A549 (cell line): ENCODE results near the gene HLA-DMA. TPM values are rescaled to one million over a fixed set of nuclear protein-coding genes. Genes with fewer than 3 reads are reported as not detected.

Experiments
- ATAC-seq, 2 experiments: fragments of 200-7000 bp in 1 of 2; fragments of >200 bp in 1 of 2; cut with Nextera tagmentation in 1 of 2; cut with Tn5 transposase in 1 of 2; 3 replicates each; pipeline versions ENCODE4 v1.8.0 to v1.9.1; 2018 to 2020; ENCODE audit warnings: mild to moderate bottlenecking in 1 of 2, moderate library complexity in 1 of 2
- CTCF ChIA-PET: fragments of 300-600 bp; sonication (Branson Sonifier 250); formaldehyde crosslinking; extraction: SDS; loops from one replicate; lab custom pipeline; 2021; ENCODE audit warnings: antibody characterized with exemption, inconsistent platforms; lab: Yijun Ruan, JAX
- POLR2A ChIA-PET: fragments of 350-600 bp; formaldehyde crosslinking; extraction: SDS; loops from one replicate; lab custom pipeline; 2021; ENCODE audit warnings: antibody characterized with exemption, inconsistent platforms; lab: Yijun Ruan, JAX
- DNase-seq, 2 experiments: peaks; one replicate each; pipeline versions ENCODE4 v3.0.0 to v3.0.0-alpha.2; 2011 to 2016; ENCODE audit warnings: low read depth in 1 of 2, low spot score in 1 of 2
- FAIRE-seq: peaks from 2 replicates; lab custom pipeline; 2011; peaks lifted over from hg19 to GRCh38; lab: Jason Lieb, UNC
- H3K27ac ChIP-seq, 2 experiments: fragments of >200 bp; sonication (Bioruptor Twin); formaldehyde crosslinking; 3 replicates each; pipeline ENCODE4 v1.5.1; 2016 to 2017
- H3K4me1 ChIP-seq: fragments of >200 bp; sonication (Bioruptor Twin); formaldehyde crosslinking; 3 replicates; pipeline ENCODE4 v1.6.1; 2016
- H3K4me2 ChIP-seq: fragments of >200 bp; sonication (Bioruptor Twin); formaldehyde crosslinking; 3 replicates; pipeline ENCODE4 v1.6.1; 2016
- H3K4me3 ChIP-seq: fragments of >200 bp; sonication (Bioruptor Twin); formaldehyde crosslinking; 3 replicates; pipeline ENCODE4 v1.5.1; 2016
- H3K9me3 ChIP-seq: fragments of >200 bp; sonication (Bioruptor Twin); formaldehyde crosslinking; 3 replicates; pipeline ENCODE4 v1.6.1; 2016
- ATOH8 ChIP-seq: fragments of 250-450 bp; sonication (Bioruptor Pico); IDR thresholded peaks from 2 replicates; pipeline ENCODE4 v1.5.0; 2020; ENCODE audit warnings: low read depth, mild to moderate bottlenecking, moderate library complexity
- BCL3 ChIP-seq: fragments of >200 bp; sonication (Bioruptor Twin); formaldehyde crosslinking; IDR thresholded peaks from 3 replicates; pipeline ENCODE4 v1.6.1; 2016
- CBX8 ChIP-seq: fragments of 200-600 bp; sonication (generic); IDR thresholded peaks from 2 replicates; pipeline ENCODE4 v1.6.1; 2016
- CEBPB ChIP-seq, 2 experiments: fragments of >200 bp in 1 of 2; sonication (Bioruptor Twin) in 1 of 2; formaldehyde crosslinking in 1 of 2; IDR thresholded peaks; 2 replicates each; pipeline ENCODE4 v1.6.1; 2012 to 2016
- CHD2 ChIP-seq: fragments of 150-350 bp; IDR thresholded peaks from 2 replicates; pipeline ENCODE4 v1.6.1; 2014; ENCODE audit warnings: low read length; ENCODE audit not compliant: partially characterized antibody
- CHD4 ChIP-seq: fragments of 200-600 bp; sonication (generic); IDR thresholded peaks from 2 replicates; pipeline ENCODE4 v1.6.1; 2016; ENCODE audit warnings: antibody characterized with exemption, mild to moderate bottlenecking, borderline replicate concordance
- EP300 ChIP-seq, 2 experiments: fragments of >200 bp; sonication (Bioruptor Twin); formaldehyde crosslinking; IDR thresholded peaks; 2 replicates in 1 of 2; 3 replicates in 1 of 2; pipeline ENCODE4 v1.6.1; 2016 to 2017
- ESRRA ChIP-seq: fragments of 150-350 bp; IDR thresholded peaks from 2 replicates; pipeline ENCODE4 v1.6.1; 2014; ENCODE audit warnings: mild to moderate bottlenecking, low read length, borderline replicate concordance
- FOXS1 ChIP-seq: fragments of 250-450 bp; sonication (Bioruptor Pico); IDR thresholded peaks from 2 replicates; pipeline ENCODE4 v1.5.0; 2020; ENCODE audit warnings: mild to moderate bottlenecking, moderate library complexity
- GATA3 ChIP-seq: IDR thresholded peaks from 2 replicates; pipeline ENCODE4 v1.6.1; 2012; ENCODE audit warnings: borderline replicate concordance
- HDAC2 ChIP-seq: fragments of 200-600 bp; sonication (generic); IDR thresholded peaks from 2 replicates; pipeline ENCODE4 v1.6.1; 2016
- HES2 ChIP-seq: fragments of >200 bp; sonication (Bioruptor Twin); formaldehyde crosslinking; IDR thresholded peaks from 2 replicates; pipeline ENCODE4 v1.6.1; 2016
- HOXB5 ChIP-seq: fragments of 250-450 bp; sonication (Bioruptor Pico); IDR thresholded peaks from 2 replicates; pipeline ENCODE4 v1.5.0; 2020; ENCODE audit warnings: mild to moderate bottlenecking, moderate library complexity
- KDM5A ChIP-seq: fragments of 200-600 bp; sonication (generic); IDR thresholded peaks from 2 replicates; pipeline ENCODE4 v1.6.1; 2016; ENCODE audit warnings: antibody characterized with exemption, mild to moderate bottlenecking
- MAFK ChIP-seq: fragments of 450-650 bp; IDR thresholded peaks from 2 replicates; pipeline ENCODE4 v1.6.1; 2014; ENCODE audit not compliant: partially characterized antibody
- MAZ ChIP-seq: fragments of 150-350 bp; IDR thresholded peaks from 2 replicates; pipeline ENCODE4 v1.6.1; 2014; ENCODE audit warnings: antibody characterized with exemption, low read depth, low read length, borderline replicate concordance
- NPAS2 ChIP-seq: fragments of 250-450 bp; sonication (Bioruptor Pico); IDR thresholded peaks from 2 replicates; pipeline ENCODE4 v1.8.0; 2022; ENCODE audit warnings: mild to moderate bottlenecking, moderate library complexity, borderline replicate concordance
- NR3C1 ChIP-seq: fragments of >200 bp; sonication (Bioruptor Twin); formaldehyde crosslinking; IDR thresholded peaks from 3 replicates; pipeline ENCODE4 v1.6.1; 2017
- PHF8 ChIP-seq: fragments of 200-600 bp; sonication (generic); IDR thresholded peaks from 2 replicates; pipeline ENCODE4 v1.6.1; 2016; ENCODE audit warnings: low read depth, mild to moderate bottlenecking, antibody characterized with exemption, moderate library complexity, borderline replicate concordance
- POLR2A ChIP-seq: IDR thresholded peaks from 2 replicates; pipeline ENCODE4 v1.6.1; 2012; ENCODE audit warnings: mild to moderate bottlenecking, low read length
- POLR2AphosphoS2 ChIP-seq: conservative IDR thresholded peaks from 2 replicates; pipeline ENCODE4 v1.6.1; 2012; ENCODE audit warnings: low read length, improper control_type of control experiment, inconsistent platforms
- RFX5 ChIP-seq: fragments of 450-650 bp; IDR thresholded peaks from 2 replicates; pipeline ENCODE4 v1.7.1; 2014; ENCODE audit warnings: antibody characterized with exemption, mild to moderate bottlenecking, moderate library complexity
- RNF2 ChIP-seq: fragments of 200-600 bp; sonication (generic); IDR thresholded peaks from 2 replicates; pipeline ENCODE4 v1.6.1; 2016; ENCODE audit warnings: low read depth, mild to moderate bottlenecking, antibody characterized with exemption, moderate library complexity, borderline replicate concordance
- SMC3 ChIP-seq: fragments of >200 bp; sonication (Bioruptor Twin); formaldehyde crosslinking; IDR thresholded peaks from 3 replicates; pipeline ENCODE4 v1.6.1; 2018; ENCODE audit warnings: inconsistent platforms
- SREBF2 ChIP-seq: fragments of 450-650 bp; IDR thresholded peaks from 2 replicates; pipeline ENCODE4 v1.6.1; 2014; ENCODE audit warnings: mild to moderate bottlenecking, moderate library complexity
- TFCP2L1 ChIP-seq: fragments of 250-450 bp; sonication (Bioruptor Pico); IDR thresholded peaks from 2 replicates; pipeline ENCODE4 v1.5.0; 2021; ENCODE audit warnings: mild to moderate bottlenecking
- TP53 ChIP-seq: fragments of 250-450 bp; sonication (Bioruptor Pico); IDR thresholded peaks from 2 replicates; pipeline ENCODE4 v1.5.0; 2021; ENCODE audit warnings: mild to moderate bottlenecking, moderate library complexity
- WGBS: methylation state at CpG from one replicate; pipeline ENCODE4 v1.1.6; 2017; ENCODE audit errors: missing lambda C conversion rate; 5-methylcytosine and 5-hydroxymethylcytosine counted together
- polyA plus RNA-seq, 4 experiments: library from polyadenylated mRNA; depleted of rRNA in 3 of 4; stranded (reverse); fragments of >200 nt; fragmentation: RNase III in 1 of 4; extraction: RNeasy Plus Mini Kit Qiagen cat#74134 plus additional on column Dnase treatment in 1 of 4; gene quantifications; 2 replicates in 3 of 4; 3 replicates in 1 of 4; pipeline ENCODE4 v1.2.3, GENCODE V29; 2011 to 2017
- TF ChIP-seq, protein P1 (sequence below): fragments of >200 bp; sonication (Bioruptor Twin); formaldehyde crosslinking; IDR thresholded peaks from 3 replicates; pipeline ENCODE4 v1.5.1; 2016
- TF ChIP-seq, protein P2 (sequence below): IDR thresholded peaks from 2 replicates; pipeline ENCODE4 v1.6.1; 2012

HLA-DMA gene
- polyA plus RNA-seq, 2 of the 4 experiments (the other 2 are of a cell fraction) = 2.5 to 5.6 TPM

- ChIA-PET CTCF (interaction anchor here (1.0 to 5.3 kb wide), 6 partner anchors 10 to 191 kb away, joined by 3 to 63 read pairs (median 10); partner anchors contain the start of gene BRD2), POLR2A (interaction anchor here (8.6 kb wide), 1 partner anchor 11 kb away, joined by 127 read pairs; no protein-coding TSS in a partner anchor)
- WGBS = 61% methylated on average over 8 of the region's 8 CpGs
- H3K4me3 ChIP-seq = no peak overlapping the region
- TF ChIP-seq TFCP2L1 (0 out of 2 replicates have a peak, but pooled peaks have one; percentile 26), GATA3 (no peak)
- ATAC-seq (no peak), FAIRE-seq (no peak), DNase-seq (no peak)
- no peaks in the 10 kb centered on the region for H3K9me3 ChIP-seq
- no peak overlapping the region for H3K4me2 ChIP-seq
- H3K27ac ChIP-seq = no peak overlapping the region
- H3K4me1 ChIP-seq = peaks cover 30% of the 10 kb centered on the region
Observed at GRCh38 chr6:32982084-32982701, 29.3 kb upstream of the HLA-DMA start.

DNA sequence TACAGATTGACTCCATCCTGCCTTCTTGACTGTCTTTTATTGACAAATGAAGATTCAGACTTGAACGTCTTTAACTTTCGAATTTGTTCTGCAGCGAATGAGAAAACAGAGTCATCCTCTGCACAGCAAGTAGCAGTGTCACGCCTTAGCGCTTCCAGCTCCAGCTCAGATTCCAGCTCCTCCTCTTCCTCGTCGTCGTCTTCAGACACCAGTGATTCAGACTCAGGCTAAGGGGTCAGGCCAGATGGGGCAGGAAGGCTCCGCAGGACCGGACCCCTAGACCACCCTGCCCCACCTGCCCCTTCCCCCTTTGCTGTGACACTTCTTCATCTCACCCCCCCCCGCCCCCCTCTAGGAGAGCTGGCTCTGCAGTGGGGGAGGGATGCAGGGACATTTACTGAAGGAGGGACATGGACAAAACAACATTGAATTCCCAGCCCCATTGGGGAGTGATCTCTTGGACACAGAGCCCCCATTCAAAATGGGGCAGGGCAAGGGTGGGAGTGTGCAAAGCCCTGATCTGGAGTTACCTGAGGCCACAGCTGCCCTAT lies 27.7 kb upstream of the HLA-DMA start:
- ATAC-seq = no peak
- POLR2A ChIA-PET = interaction anchor here (8.6 kb wide), 1 partner anchor 10 kb away, joined by 127 read pairs; no protein-coding TSS in a partner anchor
- no peak overlapping the region for H3K4me3 ChIP-seq
- TF ChIP-seq PHF8 (no peak), EP300 (IDR thresholded peaks at IDR 0.05) (no peak), CBX8 (no peak), NR3C1 (no peak), ESRRA (no peak), HDAC2 (no peak), POLR2A (no peak), MAZ (no peak), FOXS1 (CRISPR knock-in tag) (no peak), TP53 (CRISPR knock-in tag) (no peak), BCL3 (no peak), CEBPB (IDR thresholded peaks at IDR 0.05) (no peak), KDM5A (no peak), NPAS2 (CRISPR knock-in tag) (no peak), ATOH8 (CRISPR knock-in tag) (no peak), SMC3 (no peak), RNF2 (no peak)
- peaks cover 46% of the 10 kb centered on the region for H3K4me1 ChIP-seq
- H3K4me2 ChIP-seq = no peak overlapping the region
- no peaks in the 10 kb centered on the region for H3K9me3 ChIP-seq
- FAIRE-seq = no peak
- CTCF ChIA-PET = interaction anchor here (1.0 to 4.6 kb wide), 7 partner anchors 9 to 142 kb away, joined by 3 to 24 read pairs (median 7); partner anchors contain the start of genes BRD2, HLA-DMA and TAP2
- DNase-seq = no peak
- H3K27ac ChIP-seq = no peak overlapping the region
- 73% methylated on average over 8 of the region's 11 CpGs for WGBS

DNA sequence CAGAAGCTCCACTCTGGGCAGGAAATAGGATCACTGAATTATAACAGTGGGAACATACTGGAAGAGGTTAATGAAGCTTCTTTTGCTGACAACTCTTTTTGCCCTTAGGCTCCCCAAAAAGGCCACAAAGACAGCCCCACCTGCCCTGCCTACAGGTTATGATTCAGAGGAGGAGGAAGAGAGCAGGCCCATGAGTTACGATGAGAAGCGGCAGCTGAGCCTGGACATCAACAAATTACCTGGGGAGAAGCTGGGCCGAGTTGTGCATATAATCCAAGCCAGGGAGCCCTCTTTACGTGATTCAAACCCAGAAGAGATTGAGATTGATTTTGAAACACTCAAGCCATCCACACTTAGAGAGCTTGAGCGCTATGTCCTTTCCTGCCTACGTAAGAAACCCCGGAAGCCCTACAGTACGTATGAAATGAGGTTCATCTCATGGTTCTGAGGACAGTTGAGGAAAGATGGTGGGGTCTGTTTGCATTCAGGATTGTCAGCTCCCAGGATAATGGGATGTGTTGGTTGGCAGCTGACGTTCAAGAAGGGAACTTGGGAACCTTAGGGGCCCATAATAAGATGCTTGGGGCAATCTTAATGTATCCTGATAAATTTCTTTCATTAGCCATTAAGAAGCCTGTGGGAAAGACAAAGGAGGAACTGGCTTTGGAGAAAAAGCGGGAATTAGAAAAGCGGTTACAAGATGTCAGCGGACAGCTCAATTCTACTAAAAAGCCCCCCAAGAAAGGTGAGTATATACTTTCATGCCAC lies 27.0 kb upstream of the HLA-DMA start:
- no peak overlapping the region for H3K4me2 ChIP-seq
- no peak for DNase-seq
- POLR2A ChIA-PET = interaction anchor here (8.6 kb wide), 1 partner anchor 9 kb away, joined by 127 read pairs; no protein-coding TSS in a partner anchor
- WGBS = 88% methylated on average over 10 of the region's 12 CpGs
- H3K4me3 ChIP-seq = no peak overlapping the region
- H3K4me1 ChIP-seq = peaks cover 51% of the 10 kb centered on the region
- H3K27ac ChIP-seq = no peak overlapping the region
- FAIRE-seq = no peak
- CTCF ChIA-PET = interaction anchor here (1.0 to 4.6 kb wide), 7 partner anchors 8 to 141 kb away, joined by 3 to 24 read pairs (median 7); partner anchors contain the start of genes BRD2, HLA-DMA and TAP2
- ATAC-seq = no peak
- H3K9me3 ChIP-seq = no peaks in the 10 kb centered on the region
- no peak for TF ChIP-seq SREBF2
- no peak for TF ChIP-seq POLR2A
- no peak for TF ChIP-seq CHD4
- TF ChIP-seq RFX5 = no peak
- TF ChIP-seq MAFK = no peak
- no peak for TF ChIP-seq POLR2AphosphoS2
- no peak for TF ChIP-seq HOXB5
- no peak for TF ChIP-seq TP53 (CRISPR knock-in tag)
- no peak for TF ChIP-seq ESRRA
- TF ChIP-seq, protein P1, sequence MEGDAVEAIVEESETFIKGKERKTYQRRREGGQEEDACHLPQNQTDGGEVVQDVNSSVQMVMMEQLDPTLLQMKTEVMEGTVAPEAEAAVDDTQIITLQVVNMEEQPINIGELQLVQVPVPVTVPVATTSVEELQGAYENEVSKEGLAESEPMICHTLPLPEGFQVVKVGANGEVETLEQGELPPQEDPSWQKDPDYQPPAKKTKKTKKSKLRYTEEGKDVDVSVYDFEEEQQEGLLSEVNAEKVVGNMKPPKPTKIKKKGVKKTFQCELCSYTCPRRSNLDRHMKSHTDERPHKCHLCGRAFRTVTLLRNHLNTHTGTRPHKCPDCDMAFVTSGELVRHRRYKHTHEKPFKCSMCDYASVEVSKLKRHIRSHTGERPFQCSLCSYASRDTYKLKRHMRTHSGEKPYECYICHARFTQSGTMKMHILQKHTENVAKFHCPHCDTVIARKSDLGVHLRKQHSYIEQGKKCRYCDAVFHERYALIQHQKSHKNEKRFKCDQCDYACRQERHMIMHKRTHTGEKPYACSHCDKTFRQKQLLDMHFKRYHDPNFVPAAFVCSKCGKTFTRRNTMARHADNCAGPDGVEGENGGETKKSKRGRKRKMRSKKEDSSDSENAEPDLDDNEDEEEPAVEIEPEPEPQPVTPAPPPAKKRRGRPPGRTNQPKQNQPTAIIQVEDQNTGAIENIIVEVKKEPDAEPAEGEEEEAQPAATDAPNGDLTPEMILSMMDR = no peak
- TF ChIP-seq, protein P2, sequence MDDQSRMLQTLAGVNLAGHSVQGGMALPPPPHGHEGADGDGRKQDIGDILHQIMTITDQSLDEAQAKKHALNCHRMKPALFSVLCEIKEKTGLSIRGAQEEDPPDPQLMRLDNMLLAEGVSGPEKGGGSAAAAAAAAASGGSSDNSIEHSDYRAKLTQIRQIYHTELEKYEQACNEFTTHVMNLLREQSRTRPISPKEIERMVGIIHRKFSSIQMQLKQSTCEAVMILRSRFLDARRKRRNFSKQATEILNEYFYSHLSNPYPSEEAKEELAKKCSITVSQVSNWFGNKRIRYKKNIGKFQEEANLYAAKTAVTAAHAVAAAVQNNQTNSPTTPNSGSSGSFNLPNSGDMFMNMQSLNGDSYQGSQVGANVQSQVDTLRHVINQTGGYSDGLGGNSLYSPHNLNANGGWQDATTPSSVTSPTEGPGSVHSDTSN = no peak
- TF ChIP-seq CHD2 = no peak
- no peak for TF ChIP-seq HES2
